Activated CD4-positive, alpha-beta T cell treated with anti-CD3 and anti-CD28 coated beads, Interleukin-2, amount 10 ng/mL, durations not matched to agents 24 days and 14 days (primary cell): ENCODE results near the gene UTP3. TPM values are rescaled to one million over a fixed set of nuclear protein-coding genes. Genes with fewer than 3 reads are reported as not detected.
"Not testable (repeated sequence)": the region's sequence is repeated elsewhere in the genome, so short reads cannot be mapped to it uniquely, and the experiment has no call there.

Source experiments
- DNase-seq: peaks from one replicate; pipeline ENCODE4 v3.0.0; 2022
- H3K27ac Mint-ChIP-seq: one replicate; pipeline ENCODE4 v1.8.0; 2022; ENCODE audit warnings: mild to moderate bottlenecking, mixed read lengths
- H3K27me3 Mint-ChIP-seq: one replicate; pipeline ENCODE4 v1.8.0; 2022; ENCODE audit warnings: mixed read lengths
- H3K36me3 Mint-ChIP-seq: one replicate; pipeline ENCODE4 v1.8.0; 2022; ENCODE audit warnings: low read depth, mild to moderate bottlenecking, mixed read lengths
- H3K4me1 Mint-ChIP-seq: one replicate; pipeline ENCODE4 v1.8.0; 2021; ENCODE audit warnings: mixed read lengths
- H3K4me3 Mint-ChIP-seq: one replicate; pipeline ENCODE4 v1.8.0; 2022; ENCODE audit warnings: mild to moderate bottlenecking, moderate library complexity, mixed read lengths
- H3K9me3 Mint-ChIP-seq: one replicate; pipeline ENCODE4 v1.8.0; 2021; ENCODE audit warnings: mixed read lengths
- intact Hi-C: fragments of 100-400 bp; cut with micrococcal nuclease; formaldehyde crosslinking; loops from one replicate; pipeline ENCODE4 v1.15.1; 2023
- total RNA-seq: library from RNA; stranded (reverse); gene quantifications from 2 replicates; pipeline ENCODE4 v1.2.3, GENCODE V29; 2022

The UTP3 gene, protein sequence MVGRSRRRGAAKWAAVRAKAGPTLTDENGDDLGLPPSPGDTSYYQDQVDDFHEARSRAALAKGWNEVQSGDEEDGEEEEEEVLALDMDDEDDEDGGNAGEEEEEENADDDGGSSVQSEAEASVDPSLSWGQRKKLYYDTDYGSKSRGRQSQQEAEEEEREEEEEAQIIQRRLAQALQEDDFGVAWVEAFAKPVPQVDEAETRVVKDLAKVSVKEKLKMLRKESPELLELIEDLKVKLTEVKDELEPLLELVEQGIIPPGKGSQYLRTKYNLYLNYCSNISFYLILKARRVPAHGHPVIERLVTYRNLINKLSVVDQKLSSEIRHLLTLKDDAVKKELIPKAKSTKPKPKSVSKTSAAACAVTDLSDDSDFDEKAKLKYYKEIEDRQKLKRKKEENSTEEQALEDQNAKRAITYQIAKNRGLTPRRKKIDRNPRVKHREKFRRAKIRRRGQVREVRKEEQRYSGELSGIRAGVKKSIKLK
- 45.9 and 47.6 TPM in 2 replicates for total RNA-seq

DNA sequence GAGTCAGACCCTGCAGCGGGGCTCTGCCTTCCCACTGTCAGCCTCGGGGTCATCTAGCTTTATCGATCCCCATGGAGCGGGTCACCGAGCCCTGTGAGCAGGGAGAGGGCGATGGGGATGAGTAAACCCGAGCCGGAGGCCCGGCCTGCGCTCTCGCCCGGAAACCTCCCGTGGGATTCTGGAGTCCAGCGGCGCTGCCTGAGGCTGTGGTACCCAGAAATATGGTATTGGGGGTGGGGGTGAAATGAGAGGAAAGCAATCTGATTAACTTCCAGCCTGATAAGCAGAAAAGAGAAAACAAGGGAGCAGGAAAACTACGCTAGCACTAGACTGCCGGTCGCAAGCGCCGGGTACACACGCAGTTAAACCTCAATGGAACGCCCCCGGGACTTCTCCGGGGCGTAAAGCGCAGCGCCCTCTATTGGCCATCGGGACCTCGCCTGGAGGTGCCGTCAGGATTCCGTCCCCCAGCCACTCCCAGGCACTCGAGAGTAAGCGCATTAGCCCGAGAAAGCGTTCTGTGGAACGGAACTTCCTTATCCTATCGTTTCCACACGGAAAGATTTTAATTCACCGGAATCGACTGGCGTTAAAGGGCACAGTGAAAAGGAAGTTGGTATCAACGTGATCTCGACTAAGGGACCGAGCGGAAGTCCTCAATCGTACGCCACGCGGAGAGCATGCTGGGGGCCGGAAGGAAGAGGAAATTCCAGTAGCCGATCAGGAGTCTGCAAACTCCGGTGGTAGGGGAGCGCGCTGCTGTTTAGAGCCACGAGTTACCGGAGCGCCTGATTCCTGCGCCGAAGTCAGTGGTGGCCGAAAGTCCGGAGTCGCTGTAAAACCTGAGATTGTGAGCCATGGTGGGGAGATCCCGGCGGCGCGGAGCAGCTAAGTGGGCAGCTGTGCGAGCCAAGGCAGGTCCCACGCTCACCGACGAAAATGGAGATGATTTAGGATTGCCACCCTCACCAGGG is at the start of gene UTP3:
Gene UTP3, plus strand, starts transcription at position 712 of the 974 bp plus-strand sequence. Its CDS starts 146 bp downstream, at position 858.
- Mint-ChIP-seq H3K4me1 (peaks cover 28% of the 10 kb centered on the region), H3K27ac (peak within 1 kb of the TSS; percentile 96), H3K4me3 (peak within 1 kb of the TSS; percentile 99), H3K36me3 (peaks cover 31% of the 10 kb centered on the region), H3K9me3 (no peaks in the 10 kb centered on the region), H3K27me3 (peaks cover 1% of the 10 kb centered on the region)
- intact Hi-C loops, result loop anchor here (1.0 to 10.0 kb wide), 11 partner anchors 17 to 497 kb away; partner anchors contain the start of genes DCK, GRSF1 and MOB1B
- peak; percentile 97 for DNase-seq

DNA sequence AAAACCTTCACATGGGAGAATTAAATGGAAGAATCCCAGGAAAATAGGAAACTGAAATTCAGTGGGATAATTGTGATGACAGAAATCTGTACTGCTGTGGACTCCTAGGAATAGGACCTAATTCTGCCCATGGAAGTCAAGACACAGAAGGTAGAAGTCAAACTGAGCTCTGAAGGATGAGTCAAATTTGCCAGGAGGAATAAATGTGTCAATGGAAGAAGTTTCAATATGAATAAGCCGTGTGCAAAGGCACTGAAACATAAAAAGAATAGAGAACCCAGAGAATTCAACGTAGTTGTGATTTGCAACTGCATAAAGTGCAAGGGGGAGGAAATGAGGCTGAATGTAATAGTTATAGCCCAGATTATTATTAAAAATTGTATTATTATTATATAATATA is 48.1 kb upstream of the UTP3 start:
- Mint-ChIP-seq H3K4me1 (peaks cover 4% of the 10 kb centered on the region), H3K36me3 (no peaks in the 10 kb centered on the region), H3K9me3 (no peaks in the 10 kb centered on the region), H3K4me3 (no peak overlapping the region), H3K27ac (peak overlapping the region; percentile 59), H3K27me3 (peaks cover under 1% of the 10 kb centered on the region)
- intact Hi-C loops, result no loop called here
- no peak for DNase-seq

DNA sequence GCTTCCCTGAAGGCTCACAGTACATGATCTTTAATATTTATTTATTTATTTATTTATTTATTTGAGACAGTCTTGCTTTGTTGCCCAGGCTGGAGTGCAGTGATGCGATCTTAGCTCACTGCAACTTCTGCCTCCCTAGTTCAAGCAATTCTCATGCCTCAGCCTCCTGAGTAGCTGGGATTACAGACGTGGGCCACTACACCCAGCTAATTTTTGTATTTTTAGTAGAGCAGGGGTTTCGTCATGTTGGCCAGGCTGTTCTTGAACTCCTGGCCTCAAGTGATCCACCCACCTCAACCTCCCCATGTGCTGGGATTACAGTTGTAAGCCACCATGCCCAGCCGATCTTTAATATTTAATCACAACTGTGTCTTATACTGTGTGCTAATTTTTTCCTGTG is 37.6 kb upstream of the UTP3 start:
- not testable (repeated sequence) for H3K4me1 Mint-ChIP-seq, H3K4me3 Mint-ChIP-seq, H3K27me3 Mint-ChIP-seq, H3K36me3 Mint-ChIP-seq, H3K27ac Mint-ChIP-seq, DNase-seq, H3K9me3 Mint-ChIP-seq
- intact Hi-C loops, result loop anchor here (5.0 to 10.0 kb wide), 3 partner anchors 37 to 1062 kb away; partner anchors contain the start of gene UTP3

DNA sequence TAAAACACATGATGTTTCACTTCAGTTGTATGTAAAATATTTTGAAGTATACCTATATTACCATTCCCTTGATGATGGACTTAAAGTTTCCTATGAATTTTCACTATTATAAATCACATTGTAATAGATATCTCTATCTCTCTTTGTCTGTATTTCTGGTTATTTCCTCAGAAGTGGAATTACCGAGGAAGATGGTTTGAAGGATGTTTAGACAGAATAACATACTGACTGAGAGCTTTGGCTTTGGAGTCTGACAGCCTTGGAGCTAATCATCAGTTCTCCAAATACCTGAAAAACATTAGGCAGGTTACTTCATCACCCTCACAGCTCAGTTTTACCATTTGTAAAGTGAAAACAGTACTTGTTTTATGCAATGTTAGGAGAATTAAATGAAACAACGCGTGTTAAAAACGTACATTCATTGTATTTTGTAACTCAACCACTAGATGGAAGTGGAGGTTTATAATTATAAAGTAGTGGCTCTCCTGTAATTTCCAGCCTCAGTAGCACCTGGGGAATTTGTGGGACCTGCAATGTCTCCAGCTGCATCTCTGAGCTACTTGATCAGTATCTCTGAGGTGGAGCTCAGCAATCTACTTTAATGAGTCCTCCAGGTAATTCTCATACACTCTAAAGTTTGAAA is 36.3 kb upstream of the UTP3 start:
- H3K4me1 Mint-ChIP-seq, result peaks cover 3% of the 10 kb centered on the region
- H3K9me3 Mint-ChIP-seq, result no peaks in the 10 kb centered on the region
- no peaks in the 10 kb centered on the region for H3K36me3 Mint-ChIP-seq
- peak; percentile 62 for DNase-seq
- peaks cover 9% of the 10 kb centered on the region for H3K27me3 Mint-ChIP-seq
- no peak overlapping the region for H3K27ac Mint-ChIP-seq
- no peak overlapping the region for H3K4me3 Mint-ChIP-seq
- intact Hi-C loops, result loop anchor here (2.0 to 10.0 kb wide), 4 partner anchors 35 to 1060 kb away; partner anchors contain the start of gene UTP3

DNA sequence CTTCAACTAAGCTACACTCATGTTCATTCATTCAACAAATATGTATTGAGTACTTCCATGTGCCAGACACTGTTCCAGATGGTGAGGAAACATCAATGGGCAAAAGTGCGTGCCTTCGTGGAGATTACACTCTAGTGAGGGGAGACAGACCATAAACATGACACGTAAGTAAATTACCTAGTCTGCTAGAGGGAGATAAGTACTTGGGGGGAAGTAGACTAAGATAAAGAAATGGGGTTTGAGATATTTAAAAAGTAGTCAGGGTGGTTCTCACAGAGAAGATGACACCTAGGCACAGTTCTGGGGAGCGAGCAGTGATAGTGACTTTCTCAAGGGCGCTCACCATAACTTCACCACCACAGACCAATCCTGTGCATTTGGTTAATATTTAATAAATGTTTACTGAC is 33.7 kb upstream of the UTP3 start:
- no peak for DNase-seq
- intact Hi-C loops, result loop anchor here (5.0 to 10.0 kb wide), 3 partner anchors 33 to 1058 kb away; partner anchors contain the start of gene UTP3
- H3K4me1 Mint-ChIP-seq, result peaks cover 3% of the 10 kb centered on the region
- H3K36me3 Mint-ChIP-seq, result no peaks in the 10 kb centered on the region
- no peak overlapping the region for H3K27ac Mint-ChIP-seq
- no peaks in the 10 kb centered on the region for H3K9me3 Mint-ChIP-seq
- peaks cover 23% of the 10 kb centered on the region for H3K27me3 Mint-ChIP-seq
- no peak overlapping the region for H3K4me3 Mint-ChIP-seq

DNA sequence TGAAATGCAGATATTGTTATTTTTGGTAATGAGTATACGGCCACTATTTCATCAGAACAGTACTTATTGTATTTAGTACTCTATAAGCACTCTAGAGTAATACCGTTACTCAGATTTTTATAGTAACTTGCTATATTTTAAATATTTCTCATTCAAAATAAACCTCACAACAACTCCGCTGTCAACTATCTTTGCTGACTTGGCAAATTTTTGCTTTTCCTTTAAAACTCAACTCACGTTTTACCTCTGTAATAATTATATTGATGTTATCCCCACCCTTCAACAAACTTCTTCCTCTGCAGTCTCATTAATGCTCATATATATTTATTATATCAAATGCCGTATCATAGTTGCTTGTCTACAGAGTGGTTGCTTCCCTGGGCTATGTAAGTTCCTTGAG is 31.0 kb upstream of the UTP3 start:
- Mint-ChIP-seq H3K4me1 (peaks cover 8% of the 10 kb centered on the region), H3K4me3 (no peak overlapping the region), H3K27ac (no peak overlapping the region), H3K27me3 (peaks cover 25% of the 10 kb centered on the region), H3K36me3 (no peaks in the 10 kb centered on the region), H3K9me3 (no peaks in the 10 kb centered on the region)
- intact Hi-C loops, result loop anchor here (10.0 kb wide), 1 partner anchor 527 kb away; no protein-coding TSS in a partner anchor
- DNase-seq, result no peak

DNA sequence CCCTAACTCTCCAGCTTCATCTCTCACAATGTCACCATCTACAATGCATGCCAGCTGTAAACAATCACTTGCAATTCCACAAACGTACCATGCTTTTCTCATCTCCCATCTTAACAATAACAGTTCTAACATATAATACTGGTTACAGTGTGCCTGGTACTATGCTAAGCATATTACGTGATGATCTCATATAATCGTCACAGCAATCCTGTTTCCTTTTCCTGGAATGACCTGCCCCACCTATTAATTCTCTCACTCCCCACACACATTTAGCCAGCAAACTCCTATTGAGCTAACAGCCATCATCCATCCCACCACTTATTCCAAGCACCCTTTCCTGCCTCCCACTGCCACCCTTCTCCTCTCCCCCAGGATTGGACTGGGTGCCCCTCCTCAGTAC is 29.9 kb upstream of the UTP3 start:
- intact Hi-C loops, result loop anchor here (10.0 kb wide), 1 partner anchor 526 kb away; no protein-coding TSS in a partner anchor
- Mint-ChIP-seq H3K4me1 (peaks cover 8% of the 10 kb centered on the region), H3K9me3 (no peaks in the 10 kb centered on the region), H3K27me3 (peaks cover 25% of the 10 kb centered on the region), H3K36me3 (no peaks in the 10 kb centered on the region), H3K27ac (no peak overlapping the region), H3K4me3 (no peak overlapping the region)
- DNase-seq, result no peak

DNA sequence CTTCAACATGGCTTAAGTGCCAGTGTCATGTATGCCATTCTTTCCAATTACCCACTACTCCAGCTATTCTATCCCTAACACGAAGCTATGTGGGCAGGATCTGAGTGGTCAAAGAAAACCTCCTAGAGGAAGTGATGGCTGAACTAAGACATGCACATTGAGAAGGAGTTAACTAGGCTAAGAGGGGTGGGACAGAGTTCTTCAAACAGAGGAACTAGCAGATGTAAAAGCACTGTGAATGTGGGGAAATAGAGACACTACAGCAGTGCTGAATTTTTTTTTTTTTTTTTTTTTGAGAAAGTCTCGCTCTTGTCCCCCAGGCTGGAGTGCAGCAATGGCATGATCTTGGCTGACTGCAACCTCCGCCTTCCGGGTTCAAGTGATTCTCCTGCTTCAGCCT is 28.2 kb upstream of the UTP3 start:
- no peak for DNase-seq
- H3K4me3 Mint-ChIP-seq, result no peak overlapping the region

DNA sequence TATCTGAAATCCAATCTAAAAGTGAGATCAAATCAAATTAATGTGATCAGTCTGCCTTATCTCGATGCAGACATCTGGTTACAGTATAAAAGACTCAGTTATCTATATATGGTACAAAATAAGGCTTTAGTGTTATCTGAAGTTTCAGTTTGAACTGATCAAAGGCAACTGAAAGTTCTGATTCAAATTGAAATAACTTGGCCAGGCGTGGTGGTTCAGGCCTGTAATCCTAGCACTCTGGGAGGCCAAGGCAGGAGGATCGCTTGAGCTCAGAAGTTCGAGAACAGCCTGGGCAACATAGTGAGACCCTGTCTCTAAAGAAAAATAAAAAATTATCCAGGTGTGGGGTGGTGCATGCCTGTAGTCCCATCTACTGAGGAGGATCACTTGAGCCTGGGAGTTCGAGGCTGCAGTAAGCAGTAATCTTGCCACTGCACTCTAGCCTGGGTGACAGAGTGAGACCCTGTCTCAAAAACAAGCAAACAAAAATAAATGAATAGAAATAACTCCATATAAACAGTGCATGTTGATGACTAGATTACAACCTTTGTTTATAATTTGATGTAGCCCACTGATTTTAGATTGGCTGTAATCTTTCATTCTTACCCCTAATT is 26.9 kb upstream of the UTP3 start:
- intact Hi-C loops, H3K9me3 Mint-ChIP-seq, H3K4me3 Mint-ChIP-seq, H3K27ac Mint-ChIP-seq, H3K36me3 Mint-ChIP-seq: not testable (repeated sequence)
- Mint-ChIP-seq H3K4me1 (peaks cover 10% of the 10 kb centered on the region), H3K27me3 (peaks cover 20% of the 10 kb centered on the region)
- DNase-seq, result peak; percentile 64

More for the DNA sequence above, 28.2 kb upstream of the UTP3 start:
- Mint-ChIP-seq H3K27ac (no peak overlapping the region), H3K9me3 (no peaks in the 10 kb centered on the region), H3K36me3 (no peaks in the 10 kb centered on the region), H3K4me1 (peaks cover 8% of the 10 kb centered on the region), H3K27me3 (peaks cover 16% of the 10 kb centered on the region)
- intact Hi-C loops, result no loop called here

DNA sequence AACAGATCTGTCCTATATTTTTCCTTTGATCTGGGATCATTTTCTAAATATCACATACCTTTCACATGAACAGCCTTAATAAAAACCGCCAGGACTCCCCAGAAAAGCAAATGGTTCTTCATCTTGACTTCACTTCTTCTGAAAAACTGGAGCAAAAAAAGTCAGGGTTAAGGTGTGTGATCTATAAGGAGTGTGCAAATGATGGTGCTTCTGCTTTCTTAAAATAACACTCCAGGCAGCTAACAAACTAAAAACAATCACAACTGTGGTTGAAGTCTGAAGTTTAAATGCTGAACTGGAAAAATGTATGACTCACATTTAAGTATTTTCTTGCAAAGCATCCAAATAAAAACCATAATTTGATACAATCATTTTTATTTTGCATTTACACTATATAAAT is 22.0 kb upstream of the UTP3 start, which contains the start of gene JCHAIN:
Gene JCHAIN, minus strand, starts transcription at position 140 of the 400 bp plus-strand sequence. Its CDS starts 18 bp downstream, at position 122.
- no peak within 1 kb of the TSS for H3K27ac Mint-ChIP-seq
- no peaks in the 10 kb centered on the region for H3K9me3 Mint-ChIP-seq
- intact Hi-C loops, result no loop called here
- H3K27me3 Mint-ChIP-seq, result peaks cover 14% of the 10 kb centered on the region
- H3K4me3 Mint-ChIP-seq, result no peak within 1 kb of the TSS
- H3K36me3 Mint-ChIP-seq, result no peaks in the 10 kb centered on the region
- peaks cover 5% of the 10 kb centered on the region for H3K4me1 Mint-ChIP-seq
- no peak for DNase-seq

DNA sequence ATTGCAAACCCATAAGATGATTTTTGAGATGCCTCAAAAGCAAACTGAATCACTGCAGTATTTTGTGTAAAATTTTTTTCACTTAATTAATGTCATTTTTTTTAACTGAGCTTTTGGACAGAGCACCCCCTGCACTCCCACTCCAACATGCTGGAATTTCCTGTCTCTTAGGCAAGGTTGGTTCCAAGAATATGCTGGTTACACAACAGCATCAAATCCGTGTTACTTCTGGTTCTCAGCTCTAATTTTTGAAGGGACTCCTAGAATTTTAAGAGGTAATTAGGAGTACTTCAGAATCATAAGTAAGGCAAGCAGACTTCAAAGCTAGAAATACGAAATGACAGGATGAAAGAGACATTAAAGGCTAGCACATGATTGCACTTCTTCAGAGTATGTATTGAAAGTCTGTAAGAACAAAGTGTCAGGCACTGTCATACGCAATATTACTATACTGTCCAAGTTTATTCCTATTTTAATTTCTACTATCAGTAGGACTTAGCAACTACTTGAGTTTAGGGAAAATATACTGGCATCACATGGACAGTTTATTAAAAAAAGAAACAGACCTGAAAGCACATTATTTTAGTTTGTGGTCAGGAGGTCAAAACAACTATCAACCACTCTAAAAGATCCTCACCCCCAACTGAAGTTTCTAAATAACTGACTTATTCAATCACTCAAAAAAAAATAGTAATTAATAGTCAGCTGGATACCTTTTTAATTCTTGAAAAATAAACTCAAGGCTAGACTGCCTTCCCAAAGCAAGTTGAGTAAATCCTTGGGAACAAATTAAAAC is 20.4 kb upstream of the UTP3 start:
- peaks cover 2% of the 10 kb centered on the region for H3K4me1 Mint-ChIP-seq
- H3K4me3 Mint-ChIP-seq, result no peak overlapping the region
- peaks cover 15% of the 10 kb centered on the region for H3K27me3 Mint-ChIP-seq
- DNase-seq, result no peak
- no peaks in the 10 kb centered on the region for H3K36me3 Mint-ChIP-seq
- no peak overlapping the region for H3K27ac Mint-ChIP-seq
- intact Hi-C loops, result no loop called here
- H3K9me3 Mint-ChIP-seq, result no peaks in the 10 kb centered on the region

DNA sequence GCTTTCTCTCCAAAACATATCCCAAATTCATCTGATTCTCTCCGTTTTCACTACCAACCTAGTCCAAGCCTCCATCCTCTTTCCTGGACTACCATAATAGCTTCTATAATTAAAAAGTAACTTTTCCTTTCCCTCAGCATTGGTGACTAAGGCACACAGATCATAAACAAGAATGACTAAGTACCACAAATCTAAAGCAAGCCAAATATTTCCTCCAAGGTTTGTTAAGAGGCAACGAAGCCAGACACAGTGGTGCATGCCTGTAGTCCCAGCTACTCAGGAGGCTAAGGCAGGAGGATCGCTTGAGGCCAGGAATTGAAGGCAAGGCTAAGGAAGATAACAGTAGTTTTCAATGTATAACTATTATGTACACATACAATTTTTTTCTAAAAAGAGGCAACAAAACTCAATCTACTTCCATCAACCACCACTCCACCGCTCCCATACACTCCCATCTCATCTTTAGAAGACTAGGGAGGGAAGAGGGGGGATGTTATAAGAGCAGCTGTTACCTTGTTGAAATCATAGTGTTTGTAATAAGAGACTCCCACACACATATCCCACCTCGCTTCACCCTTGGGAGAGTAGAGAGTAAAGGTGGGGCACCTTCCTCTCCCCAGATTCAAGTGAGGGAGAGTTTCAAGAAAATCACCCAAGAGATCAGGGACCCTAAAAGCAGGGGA is 17.9 kb upstream of the UTP3 start:
- no peaks in the 10 kb centered on the region for H3K9me3 Mint-ChIP-seq
- intact Hi-C loops, result no loop called here
- DNase-seq, result no peak
- H3K4me1 Mint-ChIP-seq, result peaks cover 4% of the 10 kb centered on the region
- peaks cover 27% of the 10 kb centered on the region for H3K27me3 Mint-ChIP-seq
- no peak overlapping the region for H3K27ac Mint-ChIP-seq
- no peak overlapping the region for H3K4me3 Mint-ChIP-seq
- H3K36me3 Mint-ChIP-seq, result no peaks in the 10 kb centered on the region
